GM23248 (cell line): ENCODE data around the gene FHDC1. TPM values are rescaled to one million over a fixed set of nuclear protein-coding genes. Genes with fewer than 3 reads are reported as not detected.

Experiments used
- DNase-seq: peaks from one replicate; pipeline ENCODE4 v3.0.0-alpha.2; 2015
- H2AFZ ChIP-seq: fragments of 200-600 bp; sonication (generic); 2 replicates; pipeline ENCODE4 v1.6.1; 2016; ENCODE audit warnings: antibody characterized with exemption
- H3F3A ChIP-seq: fragments of 200-600 bp; sonication (generic); 2 replicates; pipeline ENCODE4 v1.6.1; 2016; ENCODE audit warnings: mild to moderate bottlenecking, antibody characterized with exemption, mixed run types; ENCODE audit not compliant: insufficient read depth
- H3K27ac ChIP-seq: fragments of 200-600 bp; sonication (generic); 2 replicates; pipeline ENCODE4 v1.5.1; 2016; ENCODE audit warnings: mild to moderate bottlenecking
- H3K27me3 ChIP-seq: fragments of 200-600 bp; sonication (generic); replicated peaks from 2 replicates; pipeline ENCODE4 v1.6.1; 2016; ENCODE audit warnings: mild to moderate bottlenecking; ENCODE audit not compliant: insufficient read depth
- H3K36me3 ChIP-seq: fragments of 200-600 bp; sonication (generic); 2 replicates; pipeline ENCODE4 v1.6.1; 2016; ENCODE audit warnings: low read depth, mild to moderate bottlenecking
- H3K4me1 ChIP-seq: fragments of 200-600 bp; sonication (generic); 2 replicates; pipeline ENCODE4 v1.6.1; 2016; ENCODE audit warnings: mild to moderate bottlenecking; ENCODE audit not compliant: insufficient read depth
- H3K4me2 ChIP-seq: fragments of 200-600 bp; sonication (generic); one replicate; pipeline ENCODE4 v1.6.1; 2016; ENCODE audit warnings: mild to moderate bottlenecking; ENCODE audit not compliant: unreplicated experiment
- H3K4me3 ChIP-seq: fragments of 200-600 bp; sonication (generic); 2 replicates; pipeline ENCODE4 v1.5.1; 2016; ENCODE audit warnings: mild to moderate bottlenecking
- H3K79me2 ChIP-seq: fragments of 200-600 bp; sonication (generic); 2 replicates; pipeline ENCODE4 v1.6.1; 2016; ENCODE audit warnings: mild to moderate bottlenecking; ENCODE audit not compliant: insufficient read depth
- H3K9ac ChIP-seq: fragments of 200-600 bp; sonication (generic); 2 replicates; pipeline ENCODE4 v1.6.1; 2016; ENCODE audit warnings: mild to moderate bottlenecking
- H3K9me2 ChIP-seq: fragments of 200-600 bp; sonication (generic); 2 replicates; pipeline ENCODE4 v1.6.1; 2016; ENCODE audit warnings: mixed run types, mild to moderate bottlenecking, moderate library complexity; ENCODE audit not compliant: insufficient read depth
- H3K9me3 ChIP-seq: fragments of 200-600 bp; sonication (generic); one replicate; pipeline ENCODE4 v1.6.1; 2017; ENCODE audit warnings: low read depth
- H4K20me1 ChIP-seq: fragments of 200-600 bp; sonication (generic); 2 replicates; pipeline ENCODE4 v1.6.0; 2016; ENCODE audit not compliant: insufficient read depth
- EZH2 ChIP-seq: fragments of 200-600 bp; sonication (generic); IDR thresholded peaks from 2 replicates; pipeline ENCODE4 v1.6.1; 2018; ENCODE audit warnings: antibody characterized with exemption, mild to moderate bottlenecking; ENCODE audit not compliant: insufficient read depth, poor library complexity, severe bottlenecking
- EZH2phosphoT487 ChIP-seq: fragments of 200-600 bp; sonication (generic); IDR thresholded peaks from 2 replicates; pipeline ENCODE4 v1.6.1; 2018; ENCODE audit warnings: antibody characterized with exemption, moderate library complexity, mild to moderate bottlenecking, low read depth; ENCODE audit not compliant: insufficient read depth
- WGBS, 2 experiments: methylation state at CpG; one replicate each; pipeline ENCODE4 v1.1.6; 2015 to 2017; ENCODE audit warnings: low lambda C conversion rate in 2 of 2, low coverage in 1 of 2; ENCODE audit errors: missing lambda C conversion rate in 2 of 2; 5-methylcytosine and 5-hydroxymethylcytosine counted together
- in situ Hi-C: fragments of 300-500 bp; cut with MboI; formaldehyde crosslinking; loops from 2 replicates; pipeline ENCODE4 v1.15.0; 2020
- polyA plus RNA-seq: library from polyadenylated mRNA; unstranded; fragments of >200 nt; fragmentation: Nextera tagmentation; extraction: Ambion mirVana; gene quantifications from 2 replicates; pipeline ENCODE4 v1.2.1, GENCODE V29; 2016
- total RNA-seq: library from RNA; depleted of rRNA; stranded (reverse); fragments of >200 nt; shearing (Covaris generic); gene quantifications from 2 replicates; pipeline ENCODE4 v1.2.3, GENCODE V29; 2014

FHDC1 gene
- total and polyA plus RNA-seq, 2 experiments from 2014 or later: 0.22 to 0.51 TPM

DNA sequence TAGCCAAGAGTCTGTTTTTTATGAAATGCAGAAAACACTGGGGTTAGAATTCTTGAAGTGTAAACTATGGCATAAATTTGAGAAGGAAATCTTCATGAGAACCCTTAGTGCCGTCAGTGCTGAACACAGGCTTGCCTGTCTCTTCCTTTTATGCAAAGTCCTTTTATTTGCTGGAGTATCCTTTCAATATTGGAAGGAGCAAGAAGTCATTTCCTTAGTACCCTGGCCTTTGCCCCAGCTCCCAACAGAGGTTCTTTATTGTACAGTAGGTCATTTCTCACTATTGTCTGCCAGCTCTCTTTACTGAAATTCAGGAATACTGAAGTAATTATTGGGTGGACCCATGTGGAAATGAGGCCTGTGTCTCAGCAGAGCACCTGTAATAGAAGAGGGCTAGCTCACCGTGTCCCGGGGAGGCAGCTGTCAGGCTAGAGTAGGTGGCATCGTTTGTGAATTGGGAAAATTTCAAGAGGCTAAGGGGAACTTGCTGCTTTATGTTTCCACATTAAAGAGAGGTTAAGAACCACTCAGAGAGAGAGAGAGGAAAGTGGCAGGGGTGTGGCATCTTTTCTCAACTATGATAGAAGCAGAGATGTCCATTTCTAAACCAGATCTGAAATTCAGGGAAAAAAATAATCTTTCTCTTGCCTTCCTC is 8.7 kb downstream of the FHDC1 start:
- DNase-seq: no peak
- Histone ChIP-seq H3K36me3 (no peaks in the 10 kb centered on the region), H3K4me1 (peaks cover 15% of the 10 kb centered on the region), H3K27ac (no peak overlapping the region), H3K4me2 (no peak overlapping the region), H4K20me1 (no peaks in the 10 kb centered on the region), H3K9me2 (no peaks in the 10 kb centered on the region), H3K9ac (no peak overlapping the region), H3K9me3 (no peaks in the 10 kb centered on the region), H2AFZ (no peak overlapping the region), H3F3A (peaks cover 16% of the 10 kb centered on the region), H3K27me3 (no peaks in the 10 kb centered on the region), H3K4me3 (no peak overlapping the region), H3K79me2 (no peaks in the 10 kb centered on the region)
- WGBS, 2 experiments: 54 to 62% methylated on average over 4 of the region's 4 CpGs
- in situ Hi-C loops: no loop called here
- TF ChIP-seq EZH2 (no peak), EZH2phosphoT487 (no peak)

DNA sequence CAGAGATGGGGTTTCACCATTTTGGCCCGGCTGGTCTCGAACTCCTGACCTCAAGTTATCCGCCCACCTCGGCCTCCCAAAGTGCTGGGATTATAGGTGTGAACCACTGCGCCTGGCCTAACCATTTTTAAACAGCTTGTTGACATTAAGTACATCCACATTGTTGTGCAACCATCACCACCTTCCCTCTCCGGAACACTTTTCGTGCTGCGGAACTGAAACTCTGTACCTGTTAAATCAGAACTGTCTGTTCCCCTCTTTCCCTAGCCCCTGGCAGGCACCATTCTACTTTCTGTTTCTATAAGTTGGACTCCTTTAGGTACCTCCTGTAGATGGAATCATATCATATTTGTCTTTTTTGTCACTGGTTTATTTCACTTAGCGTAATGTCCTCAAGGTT is 9.5 kb downstream of the FHDC1 start:
- in situ Hi-C loops: no loop called here
- 96 to 99% methylated on average over 9 of the region's 9 CpGs for WGBS, 2 experiments
- H3K4me1 ChIP-seq: peaks cover 15% of the 10 kb centered on the region
- H3F3A ChIP-seq: peaks cover 16% of the 10 kb centered on the region
- H4K20me1 ChIP-seq: no peaks in the 10 kb centered on the region
- DNase-seq: no peak
- H3K4me3 ChIP-seq: no peak overlapping the region
- TF ChIP-seq EZH2phosphoT487: no peak
- no peak for TF ChIP-seq EZH2
- H3K27ac ChIP-seq: no peak overlapping the region
- H3K36me3 ChIP-seq: no peaks in the 10 kb centered on the region
- H2AFZ ChIP-seq: no peak overlapping the region
- no peak overlapping the region for H3K9ac ChIP-seq
- H3K9me3 ChIP-seq: no peaks in the 10 kb centered on the region
- H3K9me2 ChIP-seq: no peaks in the 10 kb centered on the region
- H3K4me2 ChIP-seq: no peak overlapping the region
- H3K27me3 ChIP-seq: no peaks in the 10 kb centered on the region
- H3K79me2 ChIP-seq: no peaks in the 10 kb centered on the region

DNA sequence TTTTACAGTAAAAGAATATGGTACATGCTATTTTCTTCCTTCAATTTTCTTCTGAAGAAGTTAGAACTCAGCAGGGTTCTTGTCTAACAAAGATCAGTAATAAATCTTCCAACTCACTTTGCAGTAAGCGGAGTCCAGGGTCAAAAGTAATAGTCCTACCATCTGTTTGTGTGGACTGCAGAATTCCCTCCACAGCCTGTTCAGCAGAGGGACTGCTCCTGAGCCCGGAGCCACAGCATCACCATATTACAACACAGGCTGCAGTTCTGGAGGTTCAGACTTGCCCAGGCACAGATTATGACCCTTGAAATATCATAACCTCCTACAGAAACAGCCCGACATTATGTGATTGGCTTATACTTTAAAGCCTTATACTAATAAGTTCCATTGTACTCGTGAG is 10.3 kb downstream of the FHDC1 start:
- H3K9me3 ChIP-seq: no peaks in the 10 kb centered on the region
- H3K27ac ChIP-seq: no peak overlapping the region
- H4K20me1 ChIP-seq: no peaks in the 10 kb centered on the region
- no peaks in the 10 kb centered on the region for H3K36me3 ChIP-seq
- in situ Hi-C loops: no loop called here
- no peak overlapping the region for H2AFZ ChIP-seq
- WGBS, 2 experiments: 92 to 97% methylated on average over 4 of the region's 4 CpGs
- H3F3A ChIP-seq: peaks cover 16% of the 10 kb centered on the region
- TF ChIP-seq EZH2phosphoT487 (no peak), EZH2 (no peak)
- H3K4me1 ChIP-seq: peaks cover 15% of the 10 kb centered on the region
- H3K27me3 ChIP-seq: no peaks in the 10 kb centered on the region
- DNase-seq: no peak
- no peaks in the 10 kb centered on the region for H3K9me2 ChIP-seq
- H3K9ac ChIP-seq: no peak overlapping the region
- H3K4me3 ChIP-seq: no peak overlapping the region
- H3K79me2 ChIP-seq: no peaks in the 10 kb centered on the region
- H3K4me2 ChIP-seq: no peak overlapping the region

DNA sequence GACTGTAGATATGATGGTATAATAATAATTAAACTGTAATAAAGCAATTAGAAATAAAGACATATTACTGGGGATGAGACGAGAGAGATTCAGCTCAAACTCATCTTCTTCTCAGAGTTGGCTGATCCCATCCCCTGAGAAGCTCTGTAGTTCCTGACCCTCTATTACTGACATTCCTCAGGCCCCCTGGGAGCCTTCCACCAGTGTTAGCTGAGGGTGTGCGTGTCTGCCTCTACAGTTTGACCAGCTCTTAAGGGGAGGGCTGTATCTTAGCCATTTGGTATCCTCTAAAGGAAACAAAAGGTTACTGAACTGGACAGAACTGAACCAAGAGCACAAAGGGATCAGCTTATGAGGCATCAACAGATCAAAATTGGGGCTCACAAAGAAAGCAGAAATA is 11.2 kb downstream of the FHDC1 start:
- peaks cover 16% of the 10 kb centered on the region for H3F3A ChIP-seq
- H2AFZ ChIP-seq: no peak overlapping the region
- peaks cover 15% of the 10 kb centered on the region for H3K4me1 ChIP-seq
- WGBS, 2 experiments: 66 to 77% methylated on average over 2 of the region's 2 CpGs
- no peaks in the 10 kb centered on the region for H3K9me2 ChIP-seq
- no peak for DNase-seq
- no peak overlapping the region for H3K27ac ChIP-seq
- TF ChIP-seq EZH2phosphoT487 (no peak), EZH2 (no peak)
- no peaks in the 10 kb centered on the region for H3K36me3 ChIP-seq
- no peaks in the 10 kb centered on the region for H4K20me1 ChIP-seq
- H3K4me2 ChIP-seq: no peak overlapping the region
- H3K9ac ChIP-seq: no peak overlapping the region
- H3K9me3 ChIP-seq: no peaks in the 10 kb centered on the region
- in situ Hi-C loops: no loop called here
- H3K79me2 ChIP-seq: no peaks in the 10 kb centered on the region
- H3K27me3 ChIP-seq: no peaks in the 10 kb centered on the region
- H3K4me3 ChIP-seq: no peak overlapping the region
